WTC11 (cell line): Measurements from ENCODE around the gene FAM234A. TPM values are rescaled to one million over a fixed set of nuclear protein-coding genes. Genes with fewer than 3 reads are reported as not detected.

Source experiments
- ATAC-seq: fragments of 200-7000 bp; cut with Tn5 transposase; 2 replicates; pipeline ENCODE4 v1.10.0; 2021; ENCODE audit warnings: mild to moderate bottlenecking, moderate library complexity
- CTCF ChIA-PET: fragments of 300-600 bp; sonication (Branson Sonifier 250); formaldehyde crosslinking; loops from one replicate; lab custom pipeline; 2021; ENCODE audit warnings: antibody characterized with exemption; lab: Charles Lee
- POLR2A ChIA-PET: fragments of 350-600 bp; sonication (Branson Sonifier 250); formaldehyde crosslinking; loops from one replicate; lab custom pipeline; 2021; ENCODE audit warnings: antibody characterized with exemption; lab: Charles Lee
- DNase-seq: peaks from one replicate; pipeline ENCODE4 v3.0.0; 2021; ENCODE audit warnings: low spot score
- H3K27ac Mint-ChIP-seq: 2 replicates; pipeline ENCODE4 v1.8.0; 2021; ENCODE audit warnings: mixed read lengths
- H3K27me3 Mint-ChIP-seq: 2 replicates; pipeline ENCODE4 v1.8.0; 2021; ENCODE audit warnings: low read depth, mild to moderate bottlenecking, moderate library complexity, mixed read lengths
- H3K36me3 Mint-ChIP-seq: 2 replicates; pipeline ENCODE4 v1.8.0; 2021; ENCODE audit warnings: mixed read lengths
- H3K4me1 Mint-ChIP-seq: 2 replicates; pipeline ENCODE4 v1.8.0; 2022; ENCODE audit warnings: mixed read lengths
- H3K4me3 Mint-ChIP-seq: 2 replicates; pipeline ENCODE4 v1.8.0; 2021; ENCODE audit warnings: mild to moderate bottlenecking, moderate library complexity, mixed read lengths
- H3K9me3 Mint-ChIP-seq: 2 replicates; pipeline ENCODE4 v1.8.0; 2021; ENCODE audit warnings: mixed read lengths
- ARID4B ChIP-seq: sonication (generic); formaldehyde crosslinking; IDR thresholded peaks from 2 replicates; pipeline ENCODE4 v1.8.0; 2023; ENCODE audit warnings: missing genetic modification reagents, mild to moderate bottlenecking, borderline replicate concordance
- FOXK1 ChIP-seq: sonication (generic); formaldehyde crosslinking; IDR thresholded peaks from 2 replicates; pipeline ENCODE4 v1.8.0; 2022; ENCODE audit warnings: mild to moderate bottlenecking, moderate library complexity, missing genetic modification reagents
- FOXP1 ChIP-seq: sonication (generic); formaldehyde crosslinking; IDR thresholded peaks from 2 replicates; pipeline ENCODE4 v1.8.0; 2022; ENCODE audit warnings: missing genetic modification reagents, mild to moderate bottlenecking, moderate library complexity, borderline replicate concordance
- GTF2I ChIP-seq: fragments of 250-450 bp; sonication (Bioruptor Pico); conservative IDR thresholded peaks from 2 replicates; pipeline ENCODE4 v1.4.0; 2021; ENCODE audit warnings: mild to moderate bottlenecking
- HMGXB4 ChIP-seq: sonication (generic); formaldehyde crosslinking; IDR thresholded peaks from 2 replicates; pipeline ENCODE4 v1.8.1; 2023; ENCODE audit warnings: mild to moderate bottlenecking, moderate library complexity, missing genetic modification reagents
- MYBL2 ChIP-seq: sonication (generic); formaldehyde crosslinking; IDR thresholded peaks from 2 replicates; pipeline ENCODE4 v1.8.1; 2023; ENCODE audit warnings: mild to moderate bottlenecking, moderate library complexity, missing genetic modification reagents
- PRRX2 ChIP-seq: fragments of 250-450 bp; sonication (Bioruptor Pico); IDR thresholded peaks from 2 replicates; pipeline ENCODE4 v1.8.0; 2021; ENCODE audit warnings: mild to moderate bottlenecking
- ZBTB21 ChIP-seq: sonication (generic); formaldehyde crosslinking; IDR thresholded peaks from 2 replicates; pipeline ENCODE4 v1.8.1; 2023; ENCODE audit warnings: mild to moderate bottlenecking, missing genetic modification reagents, borderline replicate concordance
- ZNF121 ChIP-seq: sonication (generic); formaldehyde crosslinking; IDR thresholded peaks from 2 replicates; pipeline ENCODE4 v1.8.0; 2023; ENCODE audit warnings: missing genetic modification reagents
- ZNF317 ChIP-seq: sonication (generic); formaldehyde crosslinking; IDR thresholded peaks from 2 replicates; pipeline ENCODE4 v1.8.1; 2023; ENCODE audit warnings: low read depth, mild to moderate bottlenecking, moderate library complexity, missing genetic modification reagents, borderline replicate concordance
- total RNA-seq: library from RNA; stranded (reverse); gene quantifications from 3 replicates; pipeline ENCODE4 v1.2.3, GENCODE V29; 2021
- TF ChIP-seq, protein P1 (sequence below): sonication (generic); formaldehyde crosslinking; IDR thresholded peaks from 2 replicates; pipeline ENCODE4 v1.8.0; 2023; ENCODE audit warnings: mild to moderate bottlenecking, missing genetic modification reagents
- TF ChIP-seq, protein P2 (sequence below): sonication (generic); formaldehyde crosslinking; IDR thresholded peaks from 2 replicates; pipeline ENCODE4 v1.8.0; 2023; ENCODE audit warnings: missing genetic modification reagents
- TF ChIP-seq, protein P3 (sequence below): sonication (generic); formaldehyde crosslinking; IDR thresholded peaks from 2 replicates; pipeline ENCODE4 v1.8.0; 2022; ENCODE audit warnings: mild to moderate bottlenecking, missing genetic modification reagents
- TF ChIP-seq, protein P4 (sequence below): sonication (generic); formaldehyde crosslinking; IDR thresholded peaks from 2 replicates; pipeline ENCODE4 v1.8.1; 2023; ENCODE audit warnings: mild to moderate bottlenecking, missing genetic modification reagents
- TF ChIP-seq, protein P5 (sequence below): fragments of 200-600 bp; IDR thresholded peaks from 2 replicates; pipeline ENCODE4 v1.8.0; 2022; ENCODE audit warnings: antibody characterized with exemption
- TF ChIP-seq, protein P6 (sequence below): sonication (generic); formaldehyde crosslinking; IDR thresholded peaks from 2 replicates; pipeline ENCODE4 v1.8.0; 2022; ENCODE audit warnings: missing genetic modification reagents
- TF ChIP-seq, protein P7 (sequence below): sonication (generic); formaldehyde crosslinking; IDR thresholded peaks from 2 replicates; pipeline ENCODE4 v1.8.0; 2022; ENCODE audit warnings: mild to moderate bottlenecking, missing genetic modification reagents

Gene FAM234A
- total RNA-seq, 1 experiment from 2014 or later: 115 TPM

GRCh38 chr16:275041-275641 is 40.5 kb downstream of the FAM234A start:
- POLR2A ChIA-PET: no interaction called here
- Mint-ChIP-seq H3K9me3 (no peaks in the 10 kb centered on the region), H3K4me3 (peak overlapping the region; percentile 63), H3K27me3 (peaks cover 42% of the 10 kb centered on the region), H3K27ac (no peak overlapping the region), H3K4me1 (no peaks in the 10 kb centered on the region; the same call in 1 of the 2 replicates), H3K36me3 (no peaks in the 10 kb centered on the region)
- CTCF ChIA-PET: interaction anchor here (0.6 kb wide), 1 partner anchor 116 kb away, joined by 4 read pairs; no protein-coding TSS in a partner anchor
- ATAC-seq (peak; percentile 63), DNase-seq (peak; percentile 54)
- TF ChIP-seq ZBTB21 (CRISPR knock-in tag) (0 out of 2 replicates have a peak, but pooled peaks have one; percentile 26), PRRX2 (CRISPR knock-in tag) (no peak), ARID4B (no peak), ZNF317 (CRISPR knock-in tag) (no peak), ZNF121 (CRISPR knock-in tag) (no peak), FOXP1 (CRISPR knock-in tag) (peak; percentile 71), MYBL2 (CRISPR knock-in tag) (peak; percentile 57; the same call in 1 of the 2 replicates), HMGXB4 (peak; percentile 40; the same call in 1 of the 2 replicates), FOXK1 (CRISPR knock-in tag) (no peak), GTF2I (no peak)
- TF ChIP-seq, protein P1, sequence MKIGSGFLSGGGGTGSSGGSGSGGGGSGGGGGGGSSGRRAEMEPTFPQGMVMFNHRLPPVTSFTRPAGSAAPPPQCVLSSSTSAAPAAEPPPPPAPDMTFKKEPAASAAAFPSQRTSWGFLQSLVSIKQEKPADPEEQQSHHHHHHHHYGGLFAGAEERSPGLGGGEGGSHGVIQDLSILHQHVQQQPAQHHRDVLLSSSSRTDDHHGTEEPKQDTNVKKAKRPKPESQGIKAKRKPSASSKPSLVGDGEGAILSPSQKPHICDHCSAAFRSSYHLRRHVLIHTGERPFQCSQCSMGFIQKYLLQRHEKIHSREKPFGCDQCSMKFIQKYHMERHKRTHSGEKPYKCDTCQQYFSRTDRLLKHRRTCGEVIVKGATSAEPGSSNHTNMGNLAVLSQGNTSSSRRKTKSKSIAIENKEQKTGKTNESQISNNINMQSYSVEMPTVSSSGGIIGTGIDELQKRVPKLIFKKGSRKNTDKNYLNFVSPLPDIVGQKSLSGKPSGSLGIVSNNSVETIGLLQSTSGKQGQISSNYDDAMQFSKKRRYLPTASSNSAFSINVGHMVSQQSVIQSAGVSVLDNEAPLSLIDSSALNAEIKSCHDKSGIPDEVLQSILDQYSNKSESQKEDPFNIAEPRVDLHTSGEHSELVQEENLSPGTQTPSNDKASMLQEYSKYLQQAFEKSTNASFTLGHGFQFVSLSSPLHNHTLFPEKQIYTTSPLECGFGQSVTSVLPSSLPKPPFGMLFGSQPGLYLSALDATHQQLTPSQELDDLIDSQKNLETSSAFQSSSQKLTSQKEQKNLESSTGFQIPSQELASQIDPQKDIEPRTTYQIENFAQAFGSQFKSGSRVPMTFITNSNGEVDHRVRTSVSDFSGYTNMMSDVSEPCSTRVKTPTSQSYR (CRISPR knock-in tag): peak; percentile 23; the same call in 1 of the 2 replicates
- TF ChIP-seq, protein P2, sequence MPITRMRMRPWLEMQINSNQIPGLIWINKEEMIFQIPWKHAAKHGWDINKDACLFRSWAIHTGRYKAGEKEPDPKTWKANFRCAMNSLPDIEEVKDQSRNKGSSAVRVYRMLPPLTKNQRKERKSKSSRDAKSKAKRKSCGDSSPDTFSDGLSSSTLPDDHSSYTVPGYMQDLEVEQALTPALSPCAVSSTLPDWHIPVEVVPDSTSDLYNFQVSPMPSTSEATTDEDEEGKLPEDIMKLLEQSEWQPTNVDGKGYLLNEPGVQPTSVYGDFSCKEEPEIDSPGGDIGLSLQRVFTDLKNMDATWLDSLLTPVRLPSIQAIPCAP (CRISPR knock-in tag): no peak
- TF ChIP-seq, protein P3, sequence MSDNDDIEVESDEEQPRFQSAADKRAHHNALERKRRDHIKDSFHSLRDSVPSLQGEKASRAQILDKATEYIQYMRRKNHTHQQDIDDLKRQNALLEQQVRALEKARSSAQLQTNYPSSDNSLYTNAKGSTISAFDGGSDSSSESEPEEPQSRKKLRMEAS (CRISPR knock-in tag): no peak; the same call in 1 of the 2 replicates
- TF ChIP-seq, protein P4, sequence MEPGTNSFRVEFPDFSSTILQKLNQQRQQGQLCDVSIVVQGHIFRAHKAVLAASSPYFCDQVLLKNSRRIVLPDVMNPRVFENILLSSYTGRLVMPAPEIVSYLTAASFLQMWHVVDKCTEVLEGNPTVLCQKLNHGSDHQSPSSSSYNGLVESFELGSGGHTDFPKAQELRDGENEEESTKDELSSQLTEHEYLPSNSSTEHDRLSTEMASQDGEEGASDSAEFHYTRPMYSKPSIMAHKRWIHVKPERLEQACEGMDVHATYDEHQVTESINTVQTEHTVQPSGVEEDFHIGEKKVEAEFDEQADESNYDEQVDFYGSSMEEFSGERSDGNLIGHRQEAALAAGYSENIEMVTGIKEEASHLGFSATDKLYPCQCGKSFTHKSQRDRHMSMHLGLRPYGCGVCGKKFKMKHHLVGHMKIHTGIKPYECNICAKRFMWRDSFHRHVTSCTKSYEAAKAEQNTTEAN: peak; percentile 44; the same call in 1 of the 2 replicates
- TF ChIP-seq, protein P5, sequence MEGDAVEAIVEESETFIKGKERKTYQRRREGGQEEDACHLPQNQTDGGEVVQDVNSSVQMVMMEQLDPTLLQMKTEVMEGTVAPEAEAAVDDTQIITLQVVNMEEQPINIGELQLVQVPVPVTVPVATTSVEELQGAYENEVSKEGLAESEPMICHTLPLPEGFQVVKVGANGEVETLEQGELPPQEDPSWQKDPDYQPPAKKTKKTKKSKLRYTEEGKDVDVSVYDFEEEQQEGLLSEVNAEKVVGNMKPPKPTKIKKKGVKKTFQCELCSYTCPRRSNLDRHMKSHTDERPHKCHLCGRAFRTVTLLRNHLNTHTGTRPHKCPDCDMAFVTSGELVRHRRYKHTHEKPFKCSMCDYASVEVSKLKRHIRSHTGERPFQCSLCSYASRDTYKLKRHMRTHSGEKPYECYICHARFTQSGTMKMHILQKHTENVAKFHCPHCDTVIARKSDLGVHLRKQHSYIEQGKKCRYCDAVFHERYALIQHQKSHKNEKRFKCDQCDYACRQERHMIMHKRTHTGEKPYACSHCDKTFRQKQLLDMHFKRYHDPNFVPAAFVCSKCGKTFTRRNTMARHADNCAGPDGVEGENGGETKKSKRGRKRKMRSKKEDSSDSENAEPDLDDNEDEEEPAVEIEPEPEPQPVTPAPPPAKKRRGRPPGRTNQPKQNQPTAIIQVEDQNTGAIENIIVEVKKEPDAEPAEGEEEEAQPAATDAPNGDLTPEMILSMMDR: no peak
- TF ChIP-seq, protein P6, sequence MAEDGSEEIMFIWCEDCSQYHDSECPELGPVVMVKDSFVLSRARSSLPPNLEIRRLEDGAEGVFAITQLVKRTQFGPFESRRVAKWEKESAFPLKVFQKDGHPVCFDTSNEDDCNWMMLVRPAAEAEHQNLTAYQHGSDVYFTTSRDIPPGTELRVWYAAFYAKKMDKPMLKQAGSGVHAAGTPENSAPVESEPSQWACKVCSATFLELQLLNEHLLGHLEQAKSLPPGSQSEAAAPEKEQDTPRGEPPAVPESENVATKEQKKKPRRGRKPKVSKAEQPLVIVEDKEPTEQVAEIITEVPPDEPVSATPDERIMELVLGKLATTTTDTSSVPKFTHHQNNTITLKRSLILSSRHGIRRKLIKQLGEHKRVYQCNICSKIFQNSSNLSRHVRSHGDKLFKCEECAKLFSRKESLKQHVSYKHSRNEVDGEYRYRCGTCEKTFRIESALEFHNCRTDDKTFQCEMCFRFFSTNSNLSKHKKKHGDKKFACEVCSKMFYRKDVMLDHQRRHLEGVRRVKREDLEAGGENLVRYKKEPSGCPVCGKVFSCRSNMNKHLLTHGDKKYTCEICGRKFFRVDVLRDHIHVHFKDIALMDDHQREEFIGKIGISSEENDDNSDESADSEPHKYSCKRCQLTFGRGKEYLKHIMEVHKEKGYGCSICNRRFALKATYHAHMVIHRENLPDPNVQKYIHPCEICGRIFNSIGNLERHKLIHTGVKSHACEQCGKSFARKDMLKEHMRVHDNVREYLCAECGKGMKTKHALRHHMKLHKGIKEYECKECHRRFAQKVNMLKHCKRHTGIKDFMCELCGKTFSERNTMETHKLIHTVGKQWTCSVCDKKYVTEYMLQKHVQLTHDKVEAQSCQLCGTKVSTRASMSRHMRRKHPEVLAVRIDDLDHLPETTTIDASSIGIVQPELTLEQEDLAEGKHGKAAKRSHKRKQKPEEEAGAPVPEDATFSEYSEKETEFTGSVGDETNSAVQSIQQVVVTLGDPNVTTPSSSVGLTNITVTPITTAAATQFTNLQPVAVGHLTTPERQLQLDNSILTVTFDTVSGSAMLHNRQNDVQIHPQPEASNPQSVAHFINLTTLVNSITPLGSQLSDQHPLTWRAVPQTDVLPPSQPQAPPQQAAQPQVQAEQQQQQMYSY (CRISPR knock-in tag): peak; percentile 39
- TF ChIP-seq, protein P7, sequence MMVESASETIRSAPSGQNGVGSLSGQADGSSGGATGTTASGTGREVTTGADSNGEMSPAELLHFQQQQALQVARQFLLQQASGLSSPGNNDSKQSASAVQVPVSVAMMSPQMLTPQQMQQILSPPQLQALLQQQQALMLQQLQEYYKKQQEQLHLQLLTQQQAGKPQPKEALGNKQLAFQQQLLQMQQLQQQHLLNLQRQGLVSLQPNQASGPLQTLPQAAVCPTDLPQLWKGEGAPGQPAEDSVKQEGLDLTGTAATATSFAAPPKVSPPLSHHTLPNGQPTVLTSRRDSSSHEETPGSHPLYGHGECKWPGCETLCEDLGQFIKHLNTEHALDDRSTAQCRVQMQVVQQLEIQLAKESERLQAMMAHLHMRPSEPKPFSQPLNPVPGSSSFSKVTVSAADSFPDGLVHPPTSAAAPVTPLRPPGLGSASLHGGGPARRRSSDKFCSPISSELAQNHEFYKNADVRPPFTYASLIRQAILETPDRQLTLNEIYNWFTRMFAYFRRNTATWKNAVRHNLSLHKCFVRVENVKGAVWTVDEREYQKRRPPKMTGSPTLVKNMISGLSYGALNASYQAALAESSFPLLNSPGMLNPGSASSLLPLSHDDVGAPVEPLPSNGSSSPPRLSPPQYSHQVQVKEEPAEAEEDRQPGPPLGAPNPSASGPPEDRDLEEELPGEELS (CRISPR knock-in tag): no peak
